ENCODE data around the gene KDM7A.

DNA sequence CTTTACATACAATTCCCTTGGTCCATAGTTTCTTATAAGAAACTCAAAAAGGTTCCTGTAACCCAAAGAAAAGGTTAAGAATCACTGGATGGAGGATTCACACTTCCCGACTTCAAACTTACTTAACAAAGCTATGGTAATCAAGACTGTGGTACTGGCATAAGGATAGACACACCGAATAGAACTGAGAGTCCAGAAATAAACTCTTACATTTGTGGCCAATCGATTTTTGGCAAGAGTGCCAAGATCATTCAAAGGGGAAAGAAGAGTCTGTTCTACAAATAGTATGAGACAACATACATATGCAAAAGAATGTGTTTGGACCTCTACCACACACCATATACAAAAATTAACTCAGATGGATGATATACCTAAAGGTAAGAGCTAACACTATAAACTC, 32.8 kb downstream of the KDM7A start:
- TF ChIP-seq TARDBP (IDR thresholded peaks at IDR 0.05) (no peak), KAT7 (CRISPR knock-in tag; IDR thresholded peaks at IDR 0.05; ENCODE audit: borderline replicate concordance) (no peak), HOXB6 (CRISPR knock-in tag; IDR thresholded peaks at IDR 0.05; ENCODE audit: borderline replicate concordance) (no peak), ETV6 (IDR thresholded peaks at IDR 0.05; ENCODE audit: borderline replicate concordance in 1 of 2, low read depth in 2 of 2, low read length in 1 of 2) (no peak), ETV6 (CRISPR knock-in tag; IDR thresholded peaks at IDR 0.05; ENCODE audit: borderline replicate concordance) (no peak), JUN (IDR thresholded peaks at IDR 0.05; ENCODE audit: borderline replicate concordance, low read depth, low read length) (no peak), JUN (CRISPR knock-in tag; IDR thresholded peaks at IDR 0.05; ENCODE audit: borderline replicate concordance) (no peak), ZNF316 (IDR thresholded peaks at IDR 0.05) (no peak), ZBED1 (IDR thresholded peaks at IDR 0.05) (no peak), POLR2A (conservative IDR thresholded peaks at IDR 0.05) (no peak), ZNF740 (CRISPR knock-in tag; IDR thresholded peaks at IDR 0.05) (no peak), ZNF740 (tag; IDR thresholded peaks at IDR 0.05) (no peak), CTCF (IDR thresholded peaks at IDR 0.05 in 2 of 3, conservative IDR thresholded peaks at IDR 0.05 in 1 of 3; ENCODE audit: insufficient read depth in 2 of 3, low read depth in 1 of 3, low read length in 3 of 3) (no peak), YY1 (IDR thresholded peaks at IDR 0.05; ENCODE audit: borderline replicate concordance in 1 of 3, control insufficient read depth in 1 of 3, extremely low read depth in 1 of 3, insufficient read depth in 3 of 3, insufficient read length in 1 of 3, insufficient replicate concordance in 2 of 3, low read depth in 1 of 3, low read length in 2 of 3) (no peak), OTX1 (CRISPR knock-in tag; IDR thresholded peaks at IDR 0.05) (no peak)
- TF ChIP-seq, protein P1, sequence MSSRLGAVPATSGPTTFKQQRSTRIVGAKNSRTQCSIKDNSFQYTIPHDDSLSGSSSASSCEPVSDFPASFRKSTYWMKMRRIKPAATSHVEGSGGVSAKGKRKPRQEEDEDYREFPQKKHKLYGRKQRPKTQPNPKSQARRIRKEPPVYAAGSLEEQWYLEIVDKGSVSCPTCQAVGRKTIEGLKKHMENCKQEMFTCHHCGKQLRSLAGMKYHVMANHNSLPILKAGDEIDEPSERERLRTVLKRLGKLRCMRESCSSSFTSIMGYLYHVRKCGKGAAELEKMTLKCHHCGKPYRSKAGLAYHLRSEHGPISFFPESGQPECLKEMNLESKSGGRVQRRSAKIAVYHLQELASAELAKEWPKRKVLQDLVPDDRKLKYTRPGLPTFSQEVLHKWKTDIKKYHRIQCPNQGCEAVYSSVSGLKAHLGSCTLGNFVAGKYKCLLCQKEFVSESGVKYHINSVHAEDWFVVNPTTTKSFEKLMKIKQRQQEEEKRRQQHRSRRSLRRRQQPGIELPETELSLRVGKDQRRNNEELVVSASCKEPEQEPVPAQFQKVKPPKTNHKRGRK (tag; IDR thresholded peaks at IDR 0.05): no peak

Measured in K562 (cell line).